ENCODE results near the gene ARPC1A. TPM values are rescaled to one million over a fixed set of nuclear protein-coding genes. Genes with fewer than 3 reads are reported as not detected.

ARPC1A gene
- total RNA-seq, 1 donor from 2014 or later: 198 TPM

DNA sequence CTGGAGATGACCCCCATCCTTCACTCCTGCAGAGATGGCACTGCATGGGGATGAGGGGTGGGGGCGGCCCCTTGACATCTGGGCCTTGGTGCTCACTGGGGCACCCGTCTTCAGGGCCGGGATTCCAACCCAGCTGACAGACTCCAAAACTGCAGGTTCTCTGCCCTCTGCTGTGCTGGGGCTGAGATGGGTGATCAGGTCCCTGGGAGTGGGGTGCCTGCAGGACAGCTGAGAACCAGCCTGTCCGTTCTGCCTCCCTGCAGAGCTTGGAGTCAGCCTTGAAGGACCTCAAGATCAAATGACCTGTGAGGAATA, 68.4 kb downstream of the ARPC1A start:
- no peak for TF ChIP-seq EZH2 (IDR thresholded peaks at IDR 0.05; ENCODE audit: insufficient read depth, low read length)
- TF ChIP-seq, protein P1, sequence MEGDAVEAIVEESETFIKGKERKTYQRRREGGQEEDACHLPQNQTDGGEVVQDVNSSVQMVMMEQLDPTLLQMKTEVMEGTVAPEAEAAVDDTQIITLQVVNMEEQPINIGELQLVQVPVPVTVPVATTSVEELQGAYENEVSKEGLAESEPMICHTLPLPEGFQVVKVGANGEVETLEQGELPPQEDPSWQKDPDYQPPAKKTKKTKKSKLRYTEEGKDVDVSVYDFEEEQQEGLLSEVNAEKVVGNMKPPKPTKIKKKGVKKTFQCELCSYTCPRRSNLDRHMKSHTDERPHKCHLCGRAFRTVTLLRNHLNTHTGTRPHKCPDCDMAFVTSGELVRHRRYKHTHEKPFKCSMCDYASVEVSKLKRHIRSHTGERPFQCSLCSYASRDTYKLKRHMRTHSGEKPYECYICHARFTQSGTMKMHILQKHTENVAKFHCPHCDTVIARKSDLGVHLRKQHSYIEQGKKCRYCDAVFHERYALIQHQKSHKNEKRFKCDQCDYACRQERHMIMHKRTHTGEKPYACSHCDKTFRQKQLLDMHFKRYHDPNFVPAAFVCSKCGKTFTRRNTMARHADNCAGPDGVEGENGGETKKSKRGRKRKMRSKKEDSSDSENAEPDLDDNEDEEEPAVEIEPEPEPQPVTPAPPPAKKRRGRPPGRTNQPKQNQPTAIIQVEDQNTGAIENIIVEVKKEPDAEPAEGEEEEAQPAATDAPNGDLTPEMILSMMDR (IDR thresholded peaks at IDR 0.05; ENCODE audit: insufficient read depth, low read depth, low read length): no peak
- Histone ChIP-seq H3K27ac (ENCODE audit: low read depth, low read length) (no peak overlapping the region), H3K36me3 (ENCODE audit: insufficient read depth, low read length) (peaks cover 41% of the 10 kb centered on the region), H3K79me2 (ENCODE audit: insufficient read depth, low read length) (peaks cover 19% of the 10 kb centered on the region), H3K4me3 (ENCODE audit: insufficient read depth, low read depth, low read length) (no peak overlapping the region), H3K9me3 (ENCODE audit: insufficient read depth, low read depth, low read length) (no peaks in the 10 kb centered on the region), H4K20me1 (ENCODE audit: insufficient read depth, low read length) (peaks cover 77% of the 10 kb centered on the region), H2AFZ (ENCODE audit: low read depth, low read length) (no peak overlapping the region), H3K9ac (ENCODE audit: low read length) (no peak overlapping the region), H3K27me3 (ENCODE audit: insufficient read depth, low read length) (no peaks in the 10 kb centered on the region), H3K4me2 (ENCODE audit: low read length) (no peak overlapping the region), H3K4me1 (ENCODE audit: insufficient read depth, low read length) (peaks cover 17% of the 10 kb centered on the region)
- H3K4me3 Mint-ChIP-seq (ENCODE audit: unreplicated experiment): no peak overlapping the region
- no peaks in the 10 kb centered on the region for H3K27me3 Mint-ChIP-seq (ENCODE audit: low read depth, unreplicated experiment)
- H3K4me1 Mint-ChIP-seq (ENCODE audit: low read depth, unreplicated experiment): peaks cover 14% of the 10 kb centered on the region
- DNase-seq (ENCODE audit: low read depth) (no peak), FAIRE-seq (no peak)
- peaks cover 12% of the 10 kb centered on the region for H3K36me3 Mint-ChIP-seq (ENCODE audit: low read depth, unreplicated experiment)
- H3K9me3 Mint-ChIP-seq (ENCODE audit: unreplicated experiment): no peaks in the 10 kb centered on the region
- no peak overlapping the region for H3K27ac Mint-ChIP-seq (ENCODE audit: unreplicated experiment)

DNA sequence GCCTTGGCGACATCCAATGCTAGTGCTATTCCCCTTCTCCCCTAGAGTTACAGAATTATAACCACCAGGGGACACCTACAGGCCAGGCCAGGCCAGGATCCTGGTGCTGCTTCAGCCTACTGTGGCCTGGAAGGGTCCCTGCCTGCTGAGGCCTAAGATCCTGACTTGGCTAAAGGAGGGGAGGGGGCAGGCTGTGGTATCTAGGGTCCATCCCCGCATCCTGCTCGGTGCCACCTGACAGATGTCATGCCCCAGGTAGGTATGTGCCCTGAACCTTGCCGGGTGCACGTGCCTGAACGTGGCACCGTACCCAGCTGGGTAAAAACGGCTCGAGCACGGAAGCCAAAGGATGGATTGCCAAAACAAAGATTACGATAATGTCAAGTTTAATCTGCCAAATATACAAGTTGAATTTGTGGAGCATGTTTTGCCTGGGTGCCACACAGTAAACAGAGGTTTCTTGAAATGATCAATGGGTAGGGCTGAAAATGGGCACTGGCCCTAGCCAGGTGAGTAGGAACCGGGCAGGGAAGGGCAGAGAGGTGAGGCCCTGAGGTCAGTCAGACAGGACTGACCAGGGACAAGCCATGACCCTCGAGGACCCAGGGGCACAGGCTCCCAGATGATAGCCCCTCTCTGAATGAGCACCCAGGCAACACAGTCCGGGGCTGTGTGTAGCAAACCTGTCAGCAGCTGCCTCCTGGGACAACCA, 70.1 kb downstream of the ARPC1A start:
- H3K79me2 ChIP-seq (ENCODE audit: insufficient read depth, low read length): peaks cover 27% of the 10 kb centered on the region
- no peak overlapping the region for H2AFZ ChIP-seq (ENCODE audit: low read depth, low read length)
- peaks cover 17% of the 10 kb centered on the region for H3K4me1 ChIP-seq (ENCODE audit: insufficient read depth, low read length)
- TF ChIP-seq, protein P1 (IDR thresholded peaks at IDR 0.05; ENCODE audit: insufficient read depth, low read depth, low read length): no peak
- no peak for TF ChIP-seq EZH2 (IDR thresholded peaks at IDR 0.05; ENCODE audit: insufficient read depth, low read length)
- no peak overlapping the region for H3K4me2 ChIP-seq (ENCODE audit: low read length)
- no peak overlapping the region for H3K9ac ChIP-seq (ENCODE audit: low read length)
- H4K20me1 ChIP-seq (ENCODE audit: insufficient read depth, low read length): peaks cover 86% of the 10 kb centered on the region
- FAIRE-seq: no peak
- no peak overlapping the region for H3K4me3 ChIP-seq (ENCODE audit: insufficient read depth, low read depth, low read length)
- no peaks in the 10 kb centered on the region for H3K27me3 ChIP-seq (ENCODE audit: insufficient read depth, low read length)
- Mint-ChIP-seq H3K27ac (ENCODE audit: unreplicated experiment) (peak overlapping the region; percentile 62), H3K4me3 (ENCODE audit: unreplicated experiment) (no peak overlapping the region), H3K9me3 (ENCODE audit: unreplicated experiment) (no peaks in the 10 kb centered on the region), H3K36me3 (ENCODE audit: low read depth, unreplicated experiment) (peaks cover 18% of the 10 kb centered on the region), H3K27me3 (ENCODE audit: low read depth, unreplicated experiment) (no peaks in the 10 kb centered on the region), H3K4me1 (ENCODE audit: low read depth, unreplicated experiment) (peaks cover 14% of the 10 kb centered on the region)
- peaks cover 40% of the 10 kb centered on the region for H3K36me3 ChIP-seq (ENCODE audit: insufficient read depth, low read length)
- no peak overlapping the region for H3K27ac ChIP-seq (ENCODE audit: low read depth, low read length)
- no peaks in the 10 kb centered on the region for H3K9me3 ChIP-seq (ENCODE audit: insufficient read depth, low read depth, low read length)
- DNase-seq (ENCODE audit: low read depth): no peak
